Esophagus squamous epithelium (tissue), 5 donors: ENCODE results near the gene FIG4. TPM values are rescaled to one million over a fixed set of nuclear protein-coding genes. Genes with fewer than 3 reads are reported as not detected.
"Not testable (repeated sequence)": the region's sequence is repeated elsewhere in the genome, so short reads cannot be mapped to it uniquely, and the experiment has no call there.

Experiments used
- DNase-seq: peaks from one replicate; lab custom pipeline; 2025; lab: John Stamatoyannopoulos, UW
- H3K27ac ChIP-seq, 4 donors: fragments of 200-600 bp; sonication (generic); one replicate each; pipeline ENCODE4 v1.5.1; 2016 to 2019; ENCODE audit warnings: mild to moderate bottlenecking in 1 of 4
- H3K27me3 ChIP-seq, 4 donors: fragments of 200-600 bp; sonication (generic); 1 replicate in 3 of 4; 2 replicates in 1 of 4; pipeline versions ENCODE4 v1.5.1 to v1.6.0; 2017 to 2021; ENCODE audit warnings: antibody characterized with exemption in 1 of 4
- H3K36me3 ChIP-seq, 3 donors: fragments of 200-600 bp; sonication (generic); one replicate each; pipeline ENCODE4 v1.5.1; 2016 to 2019
- H3K4me1 ChIP-seq, 3 donors: fragments of 200-600 bp; sonication (generic); one replicate each; pipeline ENCODE4 v1.5.1; 2017 to 2019
- H3K4me3 ChIP-seq, 4 donors: fragments of 200-600 bp; sonication (generic); 1 replicate in 3 of 4; 2 replicates in 1 of 4; pipeline ENCODE4 v1.5.1; 2016 to 2019; ENCODE audit warnings: mild to moderate bottlenecking in 2 of 4, moderate library complexity in 1 of 4
- H3K9me3 ChIP-seq, 3 donors: fragments of 200-600 bp; sonication (generic); one replicate each; pipeline ENCODE4 v1.5.1; 2016 to 2019
- POLR2A ChIP-seq, 4 donors: fragments of 450-650 bp; IDR thresholded peaks; one replicate each; pipeline ENCODE4 v1.6.1; 2017; ENCODE audit warnings: antibody characterized with exemption in 4 of 4, mild to moderate bottlenecking in 4 of 4, moderate library complexity in 3 of 4
- WGBS, 2 donors: methylation state at CpG; one replicate each; pipeline ENCODE4 v1.1.5; 2018; 5-methylcytosine and 5-hydroxymethylcytosine counted together
- intact Hi-C: fragments of 100-400 bp; cut with DNase I; formaldehyde crosslinking; loops from one replicate; pipeline ENCODE4 v1.15.0; 2022
- total RNA-seq, 4 donors: library from RNA; depleted of rRNA; stranded (reverse); fragments of >200 nt; gene quantifications; one replicate each; pipeline ENCODE4 v1.1.0, GENCODE V29; 2016
- TF ChIP-seq, protein P1 (sequence below), 6 experiments: fragments of 450-650 bp in 4 of 6; fragments of 200-600 bp in 2 of 6; sonication (generic) in 2 of 6; IDR thresholded peaks; one replicate each; pipeline ENCODE4 v1.5.1; 2016 to 2019; ENCODE audit warnings: antibody characterized with exemption in 6 of 6, mild to moderate bottlenecking in 4 of 6, moderate library complexity in 4 of 6
- donor health status: DM: yes; HTN: yes; CAD: no.

FIG4 gene
- total RNA-seq, 4 donors from 2014 or later = 7.0 to 11.3 (median 9.1) TPM

DNA sequence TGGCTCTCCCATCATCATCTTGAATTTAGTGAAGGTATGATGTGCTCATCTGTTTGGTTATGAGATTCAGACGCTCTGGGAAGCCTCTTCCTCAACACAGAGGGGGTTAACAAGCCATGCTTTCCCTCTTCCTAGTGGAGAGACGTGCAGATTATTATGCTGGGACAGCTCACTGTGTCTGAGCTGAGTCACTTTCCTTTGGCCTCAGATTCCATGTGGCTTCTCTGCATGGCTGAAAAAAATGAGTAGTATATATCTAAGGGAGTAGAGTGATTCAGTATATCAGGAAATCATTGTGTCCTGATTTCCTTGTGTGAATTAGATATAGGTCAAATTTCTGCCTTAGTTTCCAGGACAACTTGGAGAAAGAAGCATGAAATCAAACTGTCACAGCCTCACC, 52.6 kb downstream of the FIG4 start:
- no peaks in the 10 kb centered on the region for H3K27me3 ChIP-seq
- no peak for TF ChIP-seq POLR2A (IDR thresholded peaks at IDR 0.05)
- TF ChIP-seq, protein P1, sequence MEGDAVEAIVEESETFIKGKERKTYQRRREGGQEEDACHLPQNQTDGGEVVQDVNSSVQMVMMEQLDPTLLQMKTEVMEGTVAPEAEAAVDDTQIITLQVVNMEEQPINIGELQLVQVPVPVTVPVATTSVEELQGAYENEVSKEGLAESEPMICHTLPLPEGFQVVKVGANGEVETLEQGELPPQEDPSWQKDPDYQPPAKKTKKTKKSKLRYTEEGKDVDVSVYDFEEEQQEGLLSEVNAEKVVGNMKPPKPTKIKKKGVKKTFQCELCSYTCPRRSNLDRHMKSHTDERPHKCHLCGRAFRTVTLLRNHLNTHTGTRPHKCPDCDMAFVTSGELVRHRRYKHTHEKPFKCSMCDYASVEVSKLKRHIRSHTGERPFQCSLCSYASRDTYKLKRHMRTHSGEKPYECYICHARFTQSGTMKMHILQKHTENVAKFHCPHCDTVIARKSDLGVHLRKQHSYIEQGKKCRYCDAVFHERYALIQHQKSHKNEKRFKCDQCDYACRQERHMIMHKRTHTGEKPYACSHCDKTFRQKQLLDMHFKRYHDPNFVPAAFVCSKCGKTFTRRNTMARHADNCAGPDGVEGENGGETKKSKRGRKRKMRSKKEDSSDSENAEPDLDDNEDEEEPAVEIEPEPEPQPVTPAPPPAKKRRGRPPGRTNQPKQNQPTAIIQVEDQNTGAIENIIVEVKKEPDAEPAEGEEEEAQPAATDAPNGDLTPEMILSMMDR (IDR thresholded peaks at IDR 0.05) = no peak
- 56 to 74% methylated on average over 2 of the region's 2 CpGs for WGBS, 2 donors
- no peaks in the 10 kb centered on the region for H3K9me3 ChIP-seq
- no peak for DNase-seq
- H3K36me3 ChIP-seq = peaks cover 0 to 52% (median 0%) of the 10 kb centered on the region in 3 donors
- H3K4me1 ChIP-seq = no peaks in the 10 kb centered on the region
- H3K27ac ChIP-seq = no peak overlapping the region
- H3K4me3 ChIP-seq = no peak overlapping the region
- intact Hi-C loops = no loop called here

DNA sequence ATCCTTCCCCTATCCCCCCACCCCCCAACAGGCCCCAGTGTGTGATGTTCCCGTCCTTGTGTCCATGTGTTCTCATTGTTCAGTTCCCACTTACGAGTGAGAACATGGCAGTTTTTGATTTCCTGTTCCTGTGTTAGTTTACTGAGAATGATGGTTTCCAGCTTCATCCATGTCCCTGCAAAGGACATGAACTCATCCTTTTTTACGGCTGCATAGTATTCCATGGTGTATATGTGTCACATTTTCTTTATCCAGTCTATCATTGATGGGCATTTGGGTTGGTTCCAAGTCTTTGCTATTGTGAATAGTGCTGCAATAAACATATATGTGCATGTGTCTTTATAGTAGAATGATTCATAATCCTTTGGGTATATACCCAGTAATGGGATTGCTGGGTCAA, 53.7 kb downstream of the FIG4 start:
- peaks cover 0 to 52% (median 0%) of the 10 kb centered on the region in 3 donors for H3K36me3 ChIP-seq
- H3K27ac ChIP-seq, intact Hi-C loops, DNase-seq, H3K4me3 ChIP-seq, H3K4me1 ChIP-seq, H3K9me3 ChIP-seq, H3K27me3 ChIP-seq: not testable (repeated sequence)
- WGBS, 2 donors = 89 to 95% methylated on average over 2 to 3 of the region's 3 CpGs

DNA sequence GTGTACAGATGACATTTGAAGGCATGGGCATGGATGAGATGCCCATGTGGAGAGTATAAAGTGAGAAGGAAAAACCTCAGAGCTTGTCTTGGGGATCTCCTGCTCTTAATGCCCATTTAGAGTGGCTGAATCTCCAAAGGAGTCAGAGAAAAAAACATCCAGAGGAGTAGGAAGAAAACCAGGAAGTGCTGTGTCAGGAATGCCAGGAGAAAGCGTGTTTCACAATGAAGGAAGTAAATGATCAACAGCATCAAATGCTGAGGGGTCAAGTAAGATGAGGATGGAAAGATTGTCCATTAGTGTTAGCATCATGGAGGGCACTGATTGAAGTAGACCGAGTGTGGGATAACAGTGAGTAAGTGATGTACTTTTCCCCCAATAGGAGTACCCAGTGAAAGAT, 56.1 kb downstream of the FIG4 start:
- Histone ChIP-seq H3K36me3 (peaks cover 0 to 43% (median 0%) of the 10 kb centered on the region in 3 donors), H3K4me1 (no peaks in the 10 kb centered on the region), H3K27ac (no peak overlapping the region), H3K9me3 (no peaks in the 10 kb centered on the region), H3K27me3 (no peaks in the 10 kb centered on the region), H3K4me3 (no peak overlapping the region)
- DNase-seq = no peak
- intact Hi-C loops = no loop called here
- no peak for TF ChIP-seq POLR2A (IDR thresholded peaks at IDR 0.05)
- TF ChIP-seq, protein P1 (IDR thresholded peaks at IDR 0.05) = no peak
- WGBS, 2 donors = 87 to 100% methylated on average over 2 of the region's 2 CpGs

DNA sequence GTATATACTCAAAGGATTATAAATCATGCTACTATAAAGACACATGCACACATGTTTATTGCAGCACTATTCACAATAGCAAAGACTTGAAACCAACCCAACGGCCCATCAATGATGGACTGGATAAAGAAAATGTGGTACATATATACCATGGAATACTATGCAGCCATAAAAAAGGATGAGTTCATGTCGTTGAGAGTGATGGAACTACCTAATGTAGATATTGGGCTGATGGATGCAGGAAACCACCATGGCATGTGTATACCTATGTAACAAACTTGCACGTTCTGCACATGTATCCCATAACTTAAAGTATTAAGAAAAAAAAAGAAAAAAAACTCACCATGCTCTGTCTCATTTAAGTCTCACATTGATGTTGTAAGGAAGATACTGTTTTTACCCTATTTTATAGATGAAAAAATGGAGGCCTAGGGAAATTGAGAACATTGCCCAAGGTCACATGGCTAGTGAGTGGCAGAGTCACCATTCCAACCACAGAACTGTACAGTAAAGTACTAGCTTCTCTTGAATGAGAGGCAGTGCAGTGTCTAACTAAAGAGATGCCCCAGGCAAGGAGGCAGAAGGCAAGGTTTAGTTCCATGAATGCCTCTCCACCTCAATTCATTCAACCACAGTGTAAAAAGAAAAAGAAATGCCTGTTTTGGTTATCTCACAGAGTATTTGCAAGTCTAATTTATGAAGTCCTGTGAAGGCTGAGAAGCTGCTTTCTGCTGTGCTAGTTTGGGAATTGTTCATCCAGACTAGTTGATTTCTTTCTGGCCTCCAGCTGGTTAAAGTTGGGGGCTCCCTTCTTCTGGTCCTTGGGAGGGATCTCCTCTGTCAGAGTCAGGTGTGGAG, 68.2 kb downstream of the FIG4 start:
- TF ChIP-seq POLR2A (IDR thresholded peaks at IDR 0.05) = no peak
- TF ChIP-seq, protein P1 (IDR thresholded peaks at IDR 0.05) = no peak
- intact Hi-C loops = no loop called here
- H3K27ac ChIP-seq = no peak overlapping the region
- H3K36me3 ChIP-seq = peaks cover 0 to 41% (median 0%) of the 10 kb centered on the region in 3 donors
- 94 to 95% methylated on average over 3 of the region's 3 CpGs for WGBS, 2 donors
- H3K9me3 ChIP-seq = no peaks in the 10 kb centered on the region
- no peak overlapping the region for H3K4me3 ChIP-seq
- H3K4me1 ChIP-seq = peaks cover 0 to 7% (median 0%) of the 10 kb centered on the region in 3 donors
- DNase-seq = no peak
- no peaks in the 10 kb centered on the region for H3K27me3 ChIP-seq

DNA sequence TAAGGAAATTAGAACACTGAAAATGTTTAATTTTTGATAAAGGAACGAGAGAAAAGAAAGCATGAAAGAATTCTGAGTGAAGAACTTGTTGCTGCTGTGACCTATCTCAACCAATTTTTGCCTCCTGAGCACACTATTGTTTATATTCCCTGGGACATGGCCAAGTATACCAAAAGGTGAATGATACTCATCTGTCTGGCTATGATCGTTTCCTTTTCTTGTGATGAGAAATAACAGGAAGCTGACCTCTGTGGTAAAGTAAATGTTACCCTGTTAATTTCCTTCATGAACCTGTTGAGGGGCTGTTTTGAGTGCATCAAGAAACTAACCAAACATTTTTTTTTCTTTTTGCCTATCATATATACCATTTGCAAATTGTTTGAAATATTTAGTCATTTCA, 69.1 kb downstream of the FIG4 start:
- no peak for DNase-seq
- Histone ChIP-seq H3K36me3 (peaks cover 0 to 49% (median 0%) of the 10 kb centered on the region in 3 donors), H3K27ac (no peak overlapping the region), H3K4me3 (no peak overlapping the region), H3K9me3 (no peaks in the 10 kb centered on the region), H3K4me1 (peaks cover 0 to 7% (median 0%) of the 10 kb centered on the region in 3 donors), H3K27me3 (no peaks in the 10 kb centered on the region)
- TF ChIP-seq, protein P1 (IDR thresholded peaks at IDR 0.05) = no peak
- TF ChIP-seq POLR2A (IDR thresholded peaks at IDR 0.05) = no peak
- WGBS, 2 donors = 40 to 45% methylated on average over 2 of the region's 2 CpGs
- intact Hi-C loops = no loop called here
